ENCODE results near the gene KIF5C. TPM values are rescaled to one million over a fixed set of nuclear protein-coding genes. Genes with fewer than 3 reads are reported as not detected.

The KIF5C gene
- total RNA-seq, 1 experiment from 2014 or later = 1.6 TPM

DNA sequence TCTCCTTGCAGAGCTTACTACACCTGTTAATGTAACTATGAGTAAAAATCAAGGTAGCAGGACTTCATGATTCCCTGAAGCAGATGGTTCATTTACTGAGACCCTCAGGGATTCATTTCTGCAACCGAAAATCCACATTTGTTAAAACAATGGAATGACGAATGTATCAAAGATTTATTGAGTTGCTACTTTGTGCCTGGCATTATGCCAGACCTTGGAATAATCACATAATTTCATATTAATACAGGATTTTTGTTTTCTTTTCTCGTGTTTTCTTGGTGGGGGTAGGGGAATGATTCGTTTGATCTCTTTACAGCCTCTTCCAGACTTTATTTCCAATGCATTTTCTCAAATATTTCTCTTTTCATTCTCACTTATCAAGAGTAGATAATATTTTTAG lies 8.9 kb upstream of the KIF5C start:
- in situ Hi-C loops (cut with HindIII; ENCODE audit: low pct_unique_long_range_greater_than_20kb, low sequenced_read_pairs) = no loop called here
- no peaks in the 10 kb centered on the region for H3K9me3 ChIP-seq (ENCODE audit: control insufficient read depth, insufficient read depth, low read depth, low read length)
- H3K4me3 ChIP-seq (ENCODE audit: low read depth in 2 of 2, low read length in 2 of 2) = no peak overlapping the region
- H3K27me3 ChIP-seq (ENCODE audit: control insufficient read depth, insufficient read depth, low read length) = 0 out of 2 replicates have a peak, but pooled peaks cover 2% of the 10 kb centered on the region
- CTCF ChIA-PET = no interaction called here
- H3K36me3 ChIP-seq (ENCODE audit: control insufficient read depth, insufficient read depth, low read length) = no peaks in the 10 kb centered on the region
- no TSS peak for BruUV-seq (replicated peaks)
- no peak overlapping the region for H3K27ac ChIP-seq (ENCODE audit: low read length)
- TF ChIP-seq, protein P1, sequence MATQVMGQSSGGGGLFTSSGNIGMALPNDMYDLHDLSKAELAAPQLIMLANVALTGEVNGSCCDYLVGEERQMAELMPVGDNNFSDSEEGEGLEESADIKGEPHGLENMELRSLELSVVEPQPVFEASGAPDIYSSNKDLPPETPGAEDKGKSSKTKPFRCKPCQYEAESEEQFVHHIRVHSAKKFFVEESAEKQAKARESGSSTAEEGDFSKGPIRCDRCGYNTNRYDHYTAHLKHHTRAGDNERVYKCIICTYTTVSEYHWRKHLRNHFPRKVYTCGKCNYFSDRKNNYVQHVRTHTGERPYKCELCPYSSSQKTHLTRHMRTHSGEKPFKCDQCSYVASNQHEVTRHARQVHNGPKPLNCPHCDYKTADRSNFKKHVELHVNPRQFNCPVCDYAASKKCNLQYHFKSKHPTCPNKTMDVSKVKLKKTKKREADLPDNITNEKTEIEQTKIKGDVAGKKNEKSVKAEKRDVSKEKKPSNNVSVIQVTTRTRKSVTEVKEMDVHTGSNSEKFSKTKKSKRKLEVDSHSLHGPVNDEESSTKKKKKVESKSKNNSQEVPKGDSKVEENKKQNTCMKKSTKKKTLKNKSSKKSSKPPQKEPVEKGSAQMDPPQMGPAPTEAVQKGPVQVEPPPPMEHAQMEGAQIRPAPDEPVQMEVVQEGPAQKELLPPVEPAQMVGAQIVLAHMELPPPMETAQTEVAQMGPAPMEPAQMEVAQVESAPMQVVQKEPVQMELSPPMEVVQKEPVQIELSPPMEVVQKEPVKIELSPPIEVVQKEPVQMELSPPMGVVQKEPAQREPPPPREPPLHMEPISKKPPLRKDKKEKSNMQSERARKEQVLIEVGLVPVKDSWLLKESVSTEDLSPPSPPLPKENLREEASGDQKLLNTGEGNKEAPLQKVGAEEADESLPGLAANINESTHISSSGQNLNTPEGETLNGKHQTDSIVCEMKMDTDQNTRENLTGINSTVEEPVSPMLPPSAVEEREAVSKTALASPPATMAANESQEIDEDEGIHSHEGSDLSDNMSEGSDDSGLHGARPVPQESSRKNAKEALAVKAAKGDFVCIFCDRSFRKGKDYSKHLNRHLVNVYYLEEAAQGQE (IDR thresholded peaks at IDR 0.05; ENCODE audit: insufficient read depth in 1 of 2, low read depth in 2 of 2, low read length in 1 of 2) = no peak
- TF ChIP-seq POLR2AphosphoS5 (IDR thresholded peaks at IDR 0.05; ENCODE audit: low read depth, low read length) (no peak), TCF7L2 (IDR thresholded peaks at IDR 0.05; ENCODE audit: low read depth, low read length) (no peak), SIN3A (IDR thresholded peaks at IDR 0.05; ENCODE audit: borderline replicate concordance, insufficient read depth, low read depth, low read length) (no peak)
- TF ChIP-seq, protein P2, sequence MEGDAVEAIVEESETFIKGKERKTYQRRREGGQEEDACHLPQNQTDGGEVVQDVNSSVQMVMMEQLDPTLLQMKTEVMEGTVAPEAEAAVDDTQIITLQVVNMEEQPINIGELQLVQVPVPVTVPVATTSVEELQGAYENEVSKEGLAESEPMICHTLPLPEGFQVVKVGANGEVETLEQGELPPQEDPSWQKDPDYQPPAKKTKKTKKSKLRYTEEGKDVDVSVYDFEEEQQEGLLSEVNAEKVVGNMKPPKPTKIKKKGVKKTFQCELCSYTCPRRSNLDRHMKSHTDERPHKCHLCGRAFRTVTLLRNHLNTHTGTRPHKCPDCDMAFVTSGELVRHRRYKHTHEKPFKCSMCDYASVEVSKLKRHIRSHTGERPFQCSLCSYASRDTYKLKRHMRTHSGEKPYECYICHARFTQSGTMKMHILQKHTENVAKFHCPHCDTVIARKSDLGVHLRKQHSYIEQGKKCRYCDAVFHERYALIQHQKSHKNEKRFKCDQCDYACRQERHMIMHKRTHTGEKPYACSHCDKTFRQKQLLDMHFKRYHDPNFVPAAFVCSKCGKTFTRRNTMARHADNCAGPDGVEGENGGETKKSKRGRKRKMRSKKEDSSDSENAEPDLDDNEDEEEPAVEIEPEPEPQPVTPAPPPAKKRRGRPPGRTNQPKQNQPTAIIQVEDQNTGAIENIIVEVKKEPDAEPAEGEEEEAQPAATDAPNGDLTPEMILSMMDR (IDR thresholded peaks at IDR 0.05) = no peak
- intact Hi-C loops (cut with micrococcal nuclease; ENCODE audit: unreplicated experiment) = no loop called here
- H3K4me1 ChIP-seq (ENCODE audit: control insufficient read depth, insufficient read depth, low read length) = no peaks in the 10 kb centered on the region
- ATAC-seq (no peak), DNase-seq (ENCODE audit: low read depth, low spot score) (no peak)
- POLR2A ChIA-PET = interaction anchor here (0.6 kb wide), 1 partner anchor 34 kb away, joined by 3 read pairs; no protein-coding TSS in a partner anchor

DNA sequence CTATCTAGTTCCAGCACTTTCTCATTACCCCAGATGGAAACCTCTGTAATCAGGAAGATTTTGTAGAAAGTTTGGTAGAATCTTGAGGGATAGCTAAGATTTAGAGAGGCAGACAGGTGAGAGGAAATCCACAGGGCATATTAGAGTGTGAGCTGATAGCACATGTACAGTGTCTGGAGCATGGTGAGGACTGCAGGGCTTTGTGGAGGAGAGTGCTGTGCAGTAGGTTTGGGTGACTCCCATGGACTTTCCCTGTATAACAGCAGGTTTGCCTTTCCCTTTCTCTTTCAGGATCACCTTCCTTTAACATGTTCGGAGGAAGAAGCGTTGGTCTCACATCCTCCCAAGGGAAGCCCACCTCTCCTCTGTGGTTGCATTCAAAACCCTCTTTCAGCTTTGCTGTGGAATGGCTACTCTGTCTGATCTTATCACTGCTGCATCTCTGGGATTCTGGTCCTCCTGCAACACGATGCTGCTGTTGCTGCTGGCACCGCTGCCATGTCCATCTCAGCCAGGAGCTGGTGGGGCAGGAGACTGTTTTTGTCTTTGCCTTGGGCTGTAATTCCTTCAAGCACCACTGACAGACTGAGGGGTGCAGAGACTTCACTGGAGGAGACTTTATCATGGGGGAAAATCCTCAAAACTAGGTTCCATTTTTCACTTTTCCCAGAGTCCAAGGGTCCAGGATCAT lies 7.8 kb upstream of the KIF5C start:
- ChIA-PET CTCF (interaction anchor here (0.6 kb wide), 1 partner anchor 846 kb away, joined by 3 read pairs; the partner anchor contains the start of genes MBD5 and ORC4), POLR2A (no interaction called here)
- Histone ChIP-seq H3K4me1 (ENCODE audit: control insufficient read depth, insufficient read depth, low read length) (no peaks in the 10 kb centered on the region), H3K4me3 (ENCODE audit: low read depth in 2 of 2, low read length in 2 of 2) (no peak overlapping the region), H3K27ac (ENCODE audit: low read length) (no peak overlapping the region), H3K36me3 (ENCODE audit: control insufficient read depth, insufficient read depth, low read length) (no peaks in the 10 kb centered on the region), H3K27me3 (ENCODE audit: control insufficient read depth, insufficient read depth, low read length) (0 out of 2 replicates have a peak, but pooled peaks cover 2% of the 10 kb centered on the region), H3K9me3 (ENCODE audit: control insufficient read depth, insufficient read depth, low read depth, low read length) (no peaks in the 10 kb centered on the region)
- in situ Hi-C loops (cut with HindIII; ENCODE audit: low pct_unique_long_range_greater_than_20kb, low sequenced_read_pairs) (no loop called here), intact Hi-C loops (cut with micrococcal nuclease; ENCODE audit: unreplicated experiment) (no loop called here)
- DNase-seq (ENCODE audit: low read depth, low spot score) (no peak), ATAC-seq (no peak)
- BruUV-seq (replicated peaks) = no TSS peak
- TF ChIP-seq SIN3A (IDR thresholded peaks at IDR 0.05; ENCODE audit: borderline replicate concordance, insufficient read depth, low read depth, low read length) = no peak
- no peak for TF ChIP-seq POLR2AphosphoS5 (IDR thresholded peaks at IDR 0.05; ENCODE audit: low read depth, low read length)
- TF ChIP-seq TCF7L2 (IDR thresholded peaks at IDR 0.05; ENCODE audit: low read depth, low read length) = no peak
- TF ChIP-seq, protein P1 (IDR thresholded peaks at IDR 0.05; ENCODE audit: insufficient read depth in 1 of 2, low read depth in 2 of 2, low read length in 1 of 2) = no peak
- TF ChIP-seq, protein P2 (IDR thresholded peaks at IDR 0.05) = no peak

Measured in Panc1 (cell line).